Natural killer cell (primary cell): ENCODE data around the gene ATP11C. TPM values are rescaled to one million over a fixed set of nuclear protein-coding genes. Genes with fewer than 3 reads are reported as not detected.

Source experiments
- ATAC-seq, 3 donors: fragments of 150-1000 bp in 2 of 3; fragments of 200-7000 bp in 1 of 3; cut with Tn5 transposase; 1 replicate in 1 of 3; 2 replicates in 2 of 3; pipeline ENCODE4 v1.10.0; 2021; ENCODE audit warnings: mild to moderate bottlenecking in 2 of 3, moderate library complexity in 2 of 3
- DNase-seq, 2 donors: peaks; one replicate each; pipeline versions ENCODE4 v3.0.0 to v3.0.0-alpha.2; 2013 to 2021; ENCODE audit warnings: mixed read lengths in 1 of 2
- H3K27ac ChIP-seq: one replicate; pipeline ENCODE4 v1.5.1; 2013; ENCODE audit warnings: mild to moderate bottlenecking, low read length
- H3K27me3 ChIP-seq: one replicate; pipeline ENCODE4 v1.6.1; 2013; ENCODE audit warnings: low read length; ENCODE audit not compliant: control insufficient read depth, insufficient read depth
- H3K36me3 ChIP-seq: one replicate; pipeline ENCODE4 v1.6.1; 2013; ENCODE audit warnings: low read length; ENCODE audit not compliant: control insufficient read depth, insufficient read depth
- H3K4me1 ChIP-seq: one replicate; pipeline ENCODE4 v1.6.1; 2013; ENCODE audit warnings: low read length; ENCODE audit not compliant: control insufficient read depth, insufficient read depth
- H3K4me3 ChIP-seq: one replicate; pipeline ENCODE4 v1.5.1; 2013; ENCODE audit warnings: low read length
- H3K9me3 ChIP-seq: one replicate; pipeline ENCODE4 v1.6.1; 2013; ENCODE audit warnings: low read length; ENCODE audit not compliant: control insufficient read depth, insufficient read depth
- H3K27ac Mint-ChIP-seq, 2 donors: one replicate each; pipeline ENCODE4 v1.8.0; 2022; ENCODE audit warnings: mild to moderate bottlenecking in 2 of 2, mixed read lengths in 2 of 2, moderate library complexity in 1 of 2
- H3K27me3 Mint-ChIP-seq, 2 donors: one replicate each; pipeline ENCODE4 v1.8.0; 2022; ENCODE audit warnings: low read depth in 2 of 2, mixed read lengths in 2 of 2
- H3K36me3 Mint-ChIP-seq: one replicate; pipeline ENCODE4 v1.8.0; 2022; ENCODE audit warnings: mixed read lengths
- H3K4me1 Mint-ChIP-seq, 2 donors: one replicate each; pipeline ENCODE4 v1.8.0; 2022; ENCODE audit warnings: mixed read lengths in 2 of 2
- H3K4me3 Mint-ChIP-seq: one replicate; pipeline ENCODE4 v1.8.0; 2022; ENCODE audit warnings: mild to moderate bottlenecking, moderate library complexity, mixed read lengths
- H3K9me3 Mint-ChIP-seq, 2 donors: one replicate each; pipeline ENCODE4 v1.8.0; 2022; ENCODE audit warnings: mixed read lengths in 2 of 2
- WGBS: methylation state at CpG from one replicate; pipeline ENCODE4 v1.1.7; 2013; ENCODE audit warnings: missing lambda C conversion rate; ENCODE audit not compliant: insufficient coverage; 5-methylcytosine and 5-hydroxymethylcytosine counted together
- intact Hi-C: fragments of 100-400 bp; cut with micrococcal nuclease; formaldehyde crosslinking; loops from one replicate; pipeline ENCODE4 v1.14.2; 2022
- total RNA-seq, 4 donors: library from RNA; stranded (reverse); fragments of 120-200 nt in 1 of 4; gene quantifications; one replicate each; pipeline versions ENCODE4 v1.2.3 to v1.2.4, GENCODE V29; 2013 to 2022
- TF ChIP-seq, protein P1 (sequence below): fragments of 200-600 bp; IDR thresholded peaks from one replicate; pipeline ENCODE4 v1.8.0; 2022; ENCODE audit warnings: antibody characterized with exemption

The ATP11C gene
- total RNA-seq, 3 donors from 2014 or later (not counting 1 experiment from before 2014, with no cell fraction given) = 20.0 to 24.3 (median 24.0) TPM

DNA sequence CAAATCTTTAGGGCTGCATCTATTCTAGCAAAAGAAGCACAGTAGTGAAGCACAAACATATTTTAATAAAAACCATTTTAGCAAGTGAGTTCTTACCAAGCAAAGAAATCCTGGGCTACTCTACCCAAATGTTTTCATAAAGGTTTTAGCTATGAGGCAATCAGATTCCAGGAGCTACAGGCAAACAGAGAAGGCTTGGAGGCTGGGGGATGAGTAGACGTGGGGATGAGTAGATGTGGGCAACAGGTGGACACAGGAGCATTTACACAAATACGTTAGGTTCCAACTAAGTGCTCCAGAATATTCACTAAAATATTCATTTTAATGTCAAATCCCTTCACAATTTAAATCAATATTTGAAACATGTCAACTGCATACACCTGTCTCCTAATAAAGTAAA, 34.5 kb downstream of the ATP11C start:
- intact Hi-C loops = no loop called here
- Mint-ChIP-seq H3K27me3 (no peaks in the 10 kb centered on the region), H3K9me3 (no peaks in the 10 kb centered on the region), H3K36me3 (no peaks in the 10 kb centered on the region), H3K27ac (no peak overlapping the region), H3K4me3 (no peak overlapping the region), H3K4me1 (peaks cover 0 to 8% of the 10 kb centered on the region in 2 donors)
- Histone ChIP-seq H3K36me3 (no peaks in the 10 kb centered on the region), H3K4me1 (no peaks in the 10 kb centered on the region), H3K27ac (no peak overlapping the region), H3K27me3 (no peaks in the 10 kb centered on the region), H3K9me3 (no peaks in the 10 kb centered on the region), H3K4me3 (no peak overlapping the region)
- no peak for ATAC-seq
- WGBS = 93% methylated on average over 2 of the region's 2 CpGs
- TF ChIP-seq, protein P1, sequence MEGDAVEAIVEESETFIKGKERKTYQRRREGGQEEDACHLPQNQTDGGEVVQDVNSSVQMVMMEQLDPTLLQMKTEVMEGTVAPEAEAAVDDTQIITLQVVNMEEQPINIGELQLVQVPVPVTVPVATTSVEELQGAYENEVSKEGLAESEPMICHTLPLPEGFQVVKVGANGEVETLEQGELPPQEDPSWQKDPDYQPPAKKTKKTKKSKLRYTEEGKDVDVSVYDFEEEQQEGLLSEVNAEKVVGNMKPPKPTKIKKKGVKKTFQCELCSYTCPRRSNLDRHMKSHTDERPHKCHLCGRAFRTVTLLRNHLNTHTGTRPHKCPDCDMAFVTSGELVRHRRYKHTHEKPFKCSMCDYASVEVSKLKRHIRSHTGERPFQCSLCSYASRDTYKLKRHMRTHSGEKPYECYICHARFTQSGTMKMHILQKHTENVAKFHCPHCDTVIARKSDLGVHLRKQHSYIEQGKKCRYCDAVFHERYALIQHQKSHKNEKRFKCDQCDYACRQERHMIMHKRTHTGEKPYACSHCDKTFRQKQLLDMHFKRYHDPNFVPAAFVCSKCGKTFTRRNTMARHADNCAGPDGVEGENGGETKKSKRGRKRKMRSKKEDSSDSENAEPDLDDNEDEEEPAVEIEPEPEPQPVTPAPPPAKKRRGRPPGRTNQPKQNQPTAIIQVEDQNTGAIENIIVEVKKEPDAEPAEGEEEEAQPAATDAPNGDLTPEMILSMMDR = no peak
- no peak for DNase-seq

DNA sequence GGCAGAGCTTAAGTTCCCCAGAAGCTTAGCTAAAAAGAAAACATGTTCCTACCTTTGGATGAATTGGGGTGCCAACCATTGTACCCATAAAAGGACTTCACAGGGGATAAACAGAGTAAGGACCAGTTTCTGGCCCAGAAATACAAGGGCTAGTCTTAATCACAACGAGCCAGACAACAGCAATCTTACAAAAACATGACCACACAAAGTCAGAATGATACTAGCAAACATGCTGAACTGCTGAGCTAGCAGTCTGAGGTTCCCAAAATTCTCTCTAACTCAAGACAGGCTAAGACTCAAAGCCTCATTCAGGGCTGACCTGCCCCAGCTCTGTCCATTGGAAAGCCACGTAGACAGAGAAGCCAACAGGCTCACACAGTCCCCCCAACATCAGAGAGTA, 40.3 kb downstream of the ATP11C start:
- Histone ChIP-seq H3K9me3 (no peaks in the 10 kb centered on the region), H3K4me1 (no peaks in the 10 kb centered on the region), H3K36me3 (no peaks in the 10 kb centered on the region), H3K4me3 (no peak overlapping the region), H3K27ac (no peak overlapping the region), H3K27me3 (no peaks in the 10 kb centered on the region)
- DNase-seq = no peak
- no peak for ATAC-seq
- Mint-ChIP-seq H3K4me1 (peaks cover 8 to 22% of the 10 kb centered on the region in 2 donors), H3K27ac (peak overlapping the region in 1 of 2 donors; percentile 27), H3K27me3 (no peaks in the 10 kb centered on the region), H3K9me3 (no peaks in the 10 kb centered on the region), H3K4me3 (no peak overlapping the region), H3K36me3 (no peaks in the 10 kb centered on the region)
- TF ChIP-seq, protein P1 = no peak
- intact Hi-C loops = no loop called here
- WGBS = 60% methylated on average over 1 of the region's 2 CpGs

- no peak for ATAC-seq
- Histone ChIP-seq H3K9me3 (no peaks in the 10 kb centered on the region), H3K27me3 (no peaks in the 10 kb centered on the region)
Observed at GRCh38 chrX:139890991-139891700, 41.7 kb downstream of the ATP11C start.

More at GRCh38 chrX:139890991-139891700, 41.7 kb downstream of the ATP11C start:
- Mint-ChIP-seq H3K27ac (no peak overlapping the region), H3K9me3 (no peaks in the 10 kb centered on the region), H3K4me1 (peaks cover 8 to 22% of the 10 kb centered on the region in 2 donors), H3K4me3 (no peak overlapping the region), H3K27me3 (no peaks in the 10 kb centered on the region), H3K36me3 (no peaks in the 10 kb centered on the region)
- Histone ChIP-seq H3K36me3 (no peaks in the 10 kb centered on the region), H3K4me1 (no peaks in the 10 kb centered on the region), H3K27ac (no peak overlapping the region), H3K4me3 (no peak overlapping the region)
- intact Hi-C loops = no loop called here
- DNase-seq = no peak
- WGBS = 86% methylated on average over 2 of the region's 3 CpGs
- TF ChIP-seq, protein P1 = no peak
